Body of pancreas (tissue), 4 donors: ENCODE results near the gene CDC20B. TPM values are rescaled to one million over a fixed set of nuclear protein-coding genes. Genes with fewer than 3 reads are reported as not detected.

ENCODE experiments used
- ATAC-seq: fragments of 150-250 bp; one replicate; pipeline ENCODE4 v1.9.1; 2016
- DNase-seq, 4 donors: peaks; one replicate each; pipeline ENCODE4 v3.0.0-alpha.2; 2019
- H3K27ac ChIP-seq, 4 donors: fragments of 200-600 bp; sonication (generic); 1 replicate in 3 of 4; 2 replicates in 1 of 4; pipeline versions ENCODE4 v1.5.1 to v1.6.1; 2016 to 2019; ENCODE audit warnings: mild to moderate bottlenecking in 1 of 4, mixed read lengths in 1 of 4, moderate library complexity in 1 of 4
- H3K27me3 ChIP-seq, 2 donors: fragments of 200-600 bp; sonication (generic); one replicate each; pipeline ENCODE4 v1.6.0; 2016; ENCODE audit warnings: mild to moderate bottlenecking in 1 of 2
- H3K36me3 ChIP-seq, 2 donors: fragments of 200-600 bp; sonication (generic); replicated peaks in 1 of 2; 2 replicates each; pipeline ENCODE4 v1.5.1; 2016; ENCODE audit warnings: low read depth in 2 of 2; ENCODE audit not compliant: insufficient read depth in 1 of 2
- H3K4me1 ChIP-seq: fragments of 200-600 bp; sonication (generic); one replicate; pipeline ENCODE4 v1.6.0; 2016
- H3K4me3 ChIP-seq, 2 donors: fragments of 200-600 bp; sonication (generic); 1 replicate in 1 of 2; 2 replicates in 1 of 2; pipeline ENCODE4 v1.5.1; 2016 to 2019
- H3K9me3 ChIP-seq, 3 donors: fragments of 200-600 bp; sonication (generic); 1 replicate in 2 of 3; 2 replicates in 1 of 3; pipeline ENCODE4 v1.5.1; 2016
- POLR2A ChIP-seq, 3 donors: fragments of 450-650 bp; IDR thresholded peaks; one replicate each; pipeline ENCODE4 v1.6.1; 2016; ENCODE audit warnings: antibody characterized with exemption in 3 of 3, mild to moderate bottlenecking in 2 of 3
- WGBS, 2 donors: methylation state at CpG; one replicate each; pipeline ENCODE4 v1.1.5; 2017; 5-methylcytosine and 5-hydroxymethylcytosine counted together
- intact Hi-C: fragments of 100-400 bp; cut with DNase I; formaldehyde crosslinking; loops from one replicate; pipeline ENCODE4 v1.15.1; 2023
- microRNA counts, 2 donors: library from miRNA; unstranded; fragments of <30 nt; microRNA quantifications; one replicate each; lab custom pipeline; 2017
- microRNA-seq, 2 donors: library from miRNA; unstranded; fragments of <30 nt; microRNA quantifications; one replicate each; pipeline ENCODE4, GENCODE V29; 2016; ENCODE audit warnings: borderline number of aligned reads in 2 of 2, borderline replicate concordance in 2 of 2
- small RNA-seq: library from RNA; depleted of rRNA; stranded (forward); fragments of <200 nt; gene quantifications from one replicate; pipeline ENCODE3, GENCODE V24; 2016
- total RNA-seq, 2 donors: library from RNA; depleted of rRNA; stranded (reverse); fragments of >200 nt; gene quantifications; one replicate each; pipeline ENCODE4 v1.1.0, GENCODE V29; 2016
- TF ChIP-seq, protein P1 (sequence below), 7 experiments: fragments of 450-650 bp in 4 of 7; fragments of 200-600 bp in 3 of 7; sonication (generic) in 3 of 7; IDR thresholded peaks; one replicate each; pipeline ENCODE4 v1.5.1; 2016 to 2019; ENCODE audit warnings: antibody characterized with exemption in 7 of 7

CDC20B gene
- total RNA-seq, 2 donors from 2014 or later = not detected

GRCh38 chr5:55066277-55066676 lies 106.7 kb downstream of the CDC20B start:
- no peak for ATAC-seq
- Histone ChIP-seq H3K36me3 (no peaks in the 10 kb centered on the region), H3K4me3 (no peak overlapping the region), H3K27ac (no peak overlapping the region), H3K9me3 (no peaks in the 10 kb centered on the region), H3K4me1 (no peaks in the 10 kb centered on the region), H3K27me3 (no peaks in the 10 kb centered on the region)
- TF ChIP-seq, protein P1, sequence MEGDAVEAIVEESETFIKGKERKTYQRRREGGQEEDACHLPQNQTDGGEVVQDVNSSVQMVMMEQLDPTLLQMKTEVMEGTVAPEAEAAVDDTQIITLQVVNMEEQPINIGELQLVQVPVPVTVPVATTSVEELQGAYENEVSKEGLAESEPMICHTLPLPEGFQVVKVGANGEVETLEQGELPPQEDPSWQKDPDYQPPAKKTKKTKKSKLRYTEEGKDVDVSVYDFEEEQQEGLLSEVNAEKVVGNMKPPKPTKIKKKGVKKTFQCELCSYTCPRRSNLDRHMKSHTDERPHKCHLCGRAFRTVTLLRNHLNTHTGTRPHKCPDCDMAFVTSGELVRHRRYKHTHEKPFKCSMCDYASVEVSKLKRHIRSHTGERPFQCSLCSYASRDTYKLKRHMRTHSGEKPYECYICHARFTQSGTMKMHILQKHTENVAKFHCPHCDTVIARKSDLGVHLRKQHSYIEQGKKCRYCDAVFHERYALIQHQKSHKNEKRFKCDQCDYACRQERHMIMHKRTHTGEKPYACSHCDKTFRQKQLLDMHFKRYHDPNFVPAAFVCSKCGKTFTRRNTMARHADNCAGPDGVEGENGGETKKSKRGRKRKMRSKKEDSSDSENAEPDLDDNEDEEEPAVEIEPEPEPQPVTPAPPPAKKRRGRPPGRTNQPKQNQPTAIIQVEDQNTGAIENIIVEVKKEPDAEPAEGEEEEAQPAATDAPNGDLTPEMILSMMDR (IDR thresholded peaks at IDR 0.05) = no peak
- no peak for TF ChIP-seq POLR2A (IDR thresholded peaks at IDR 0.05)
- intact Hi-C loops = no loop called here
- 86 to 94% methylated on average over 3 of the region's 3 CpGs for WGBS, 2 donors
- no peak for DNase-seq

DNA sequence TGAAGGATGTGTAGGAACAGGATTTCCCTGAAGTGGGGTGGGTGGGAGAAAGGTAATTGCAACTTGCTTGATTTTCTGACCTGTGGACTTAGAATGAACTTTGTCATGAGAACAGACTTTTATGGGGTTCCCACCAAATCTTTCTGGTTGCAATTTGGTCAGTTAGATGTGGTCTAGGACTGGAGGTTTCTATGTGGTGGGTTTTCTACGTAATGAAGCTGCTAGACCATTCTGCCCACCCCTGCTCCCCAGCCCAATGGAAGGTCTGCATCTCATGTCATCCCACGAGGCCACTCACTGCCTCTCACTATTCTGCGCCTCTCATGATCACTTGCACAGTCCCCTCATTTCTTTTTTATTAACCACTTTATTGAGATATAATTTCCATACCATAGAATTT lies 108.5 kb downstream of the CDC20B start:
- 69 to 72% methylated on average over 3 of the region's 3 CpGs for WGBS, 2 donors
- no peak for TF ChIP-seq POLR2A (IDR thresholded peaks at IDR 0.05)
- no peak overlapping the region for H3K27ac ChIP-seq
- H3K4me3 ChIP-seq = no peak overlapping the region
- H3K27me3 ChIP-seq = no peaks in the 10 kb centered on the region
- DNase-seq (no peak), ATAC-seq (no peak)
- no peaks in the 10 kb centered on the region for H3K36me3 ChIP-seq
- H3K4me1 ChIP-seq = no peaks in the 10 kb centered on the region
- H3K9me3 ChIP-seq = no peaks in the 10 kb centered on the region
- intact Hi-C loops = no loop called here

- H3K36me3 ChIP-seq = no peaks in the 10 kb centered on the region
- WGBS, 2 donors = 62 to 64% methylated on average over 2 of the region's 2 CpGs
- no peak overlapping the region for H3K27ac ChIP-seq
- H3K4me1 ChIP-seq = no peaks in the 10 kb centered on the region
- no peaks in the 10 kb centered on the region for H3K27me3 ChIP-seq
- ATAC-seq (no peak), DNase-seq (no peak)
- H3K4me3 ChIP-seq = no peak overlapping the region
- no peaks in the 10 kb centered on the region for H3K9me3 ChIP-seq
- TF ChIP-seq, protein P1 (IDR thresholded peaks at IDR 0.05) = no peak
- no peak for TF ChIP-seq POLR2A (IDR thresholded peaks at IDR 0.05)
- intact Hi-C loops = no loop called here
These were observed 109.1 kb downstream of the CDC20B start for GRCh38 chr5:55063899-55064298.

GRCh38 chr5:55063220-55063863 lies 109.6 kb downstream of the CDC20B start:
- intact Hi-C loops = no loop called here
- ATAC-seq (no peak), DNase-seq (no peak)
- no peaks in the 10 kb centered on the region for H3K36me3 ChIP-seq
- H3K4me3 ChIP-seq = no peak overlapping the region
- no peaks in the 10 kb centered on the region for H3K4me1 ChIP-seq
- 63 to 66% methylated on average over 5 of the region's 5 CpGs for WGBS, 2 donors
- H3K9me3 ChIP-seq = no peaks in the 10 kb centered on the region
- no peaks in the 10 kb centered on the region for H3K27me3 ChIP-seq
- TF ChIP-seq POLR2A (IDR thresholded peaks at IDR 0.05) = no peak
- TF ChIP-seq, protein P1 (IDR thresholded peaks at IDR 0.05) = no peak
- no peak overlapping the region for H3K27ac ChIP-seq

MicroRNAs within 50 kb of the gene (microRNA counts, 767-probe panel; counts per million panel counts)
- microRNA hsa-miR-449a (lab: Ali Mortazavi, UCI) (0 to 736 counts per million in 2 donors), microRNA hsa-miR-449b-5p (lab: Ali Mortazavi, UCI) (0 to 736 counts per million in 2 donors), microRNA hsa-miR-449c-5p (lab: Ali Mortazavi, UCI) (0 to 736 counts per million in 2 donors)

Small RNAs within 50 kb of the gene (microRNA-seq; reads per million reads assigned to microRNA genes)
- gene MIR449A (9.0 to 41.4 reads per million in 2 donors), gene MIR449B (2.2 to 3.3 reads per million in 2 donors), gene MIR449C (0 to 0.47 reads per million in 2 donors)

Small RNAs within 50 kb of the gene (small RNA-seq; reads per million reads assigned to genes)
- gene MIR449A (not detected), gene MIR449B (not detected), gene MIR449C (0.80 reads per million, percentile 23 among the genes with 10 or more reads in this experiment)

Other genes with a start within 250 kb of the CDC20B start
- under 1 TPM in 1 of 2 donors, not detected in 1; 0.52 TPM for gene ESM1, start 187.6 kb downstream of the CDC20B start, total RNA-seq
- gene GZMK, start 148.9 kb downstream of the CDC20B start, total RNA-seq = under 1 TPM in 1 of 2 donors, not detected in 1; 0.78 TPM
- not detected for gene GZMA, start 70.5 kb downstream of the CDC20B start, total RNA-seq
- 1 to 10 TPM in 1 of 2 donors, under 1 TPM in 1; 0.99 to 6.7 TPM for gene GPX8, start 13.0 kb downstream of the CDC20B start, total RNA-seq
- 1 to 10 TPM in 1 of 2 donors, not detected in 1; 1.3 TPM for gene MCIDAS, start 54.1 kb upstream of the CDC20B start, total RNA-seq
- 10 to 100 TPM in 1 of 2 donors, 1 to 10 TPM in 1; 7.3 to 10.5 TPM for gene CCNO, start 60.4 kb upstream of the CDC20B start, total RNA-seq
- gene DHX29, start 134.5 kb upstream of the CDC20B start, total RNA-seq = 10 to 100 TPM; 11.9 to 25.4 TPM
- gene MTREX, start 134.8 kb upstream of the CDC20B start, total RNA-seq = 10 to 100 TPM; 35.5 to 36.9 TPM